Right lobe of liver (tissue), 6 donors: ENCODE results near the gene ITPK1. TPM values are rescaled to one million over a fixed set of nuclear protein-coding genes. Genes with fewer than 3 reads are reported as not detected.
A peak's percentile ranks its signal among the peaks of the same experiment; 100 is the strongest.

Source experiments
- ATAC-seq, 4 donors: fragments of 200-7000 bp; cut with Tn5 transposase; one replicate each; pipeline ENCODE4 v1.9.1; 2020; ENCODE audit warnings: mild to moderate bottlenecking in 4 of 4, moderate library complexity in 4 of 4
- DNase-seq, 3 donors: peaks; one replicate each; pipeline ENCODE4 v3.0.0-alpha.2; 2020
- H3K27ac ChIP-seq, 3 donors: fragments of 200-600 bp; one replicate each; pipeline ENCODE4 v1.8.0; 2022
- H3K27me3 ChIP-seq, 2 donors: fragments of 200-600 bp; one replicate each; pipeline ENCODE4 v1.8.0; 2022
- H3K36me3 ChIP-seq, 4 donors: fragments of 200-600 bp; sonication (generic) in 1 of 4; one replicate each; pipeline versions ENCODE4 v1.5.1 to v1.8.0; 2017 to 2022; ENCODE audit warnings: control low read depth in 1 of 4
- H3K4me1 ChIP-seq, 4 donors: fragments of 200-600 bp; sonication (generic) in 1 of 4; one replicate each; pipeline versions ENCODE4 v1.5.1 to v1.8.0; 2017 to 2022; ENCODE audit warnings: control low read depth in 1 of 4
- H3K4me3 ChIP-seq, 3 donors: fragments of 200-600 bp; one replicate each; pipeline ENCODE4 v1.8.0; 2022
- H3K9me3 ChIP-seq, 4 donors: fragments of 200-600 bp; sonication (generic) in 1 of 4; one replicate each; pipeline versions ENCODE4 v1.5.1 to v1.8.0; 2017 to 2022; ENCODE audit warnings: control low read depth in 1 of 4
- POLR2A ChIP-seq: fragments of 450-650 bp; IDR thresholded peaks from one replicate; pipeline ENCODE4 v1.6.1; 2017; ENCODE audit warnings: antibody characterized with exemption, mild to moderate bottlenecking
- WGBS: methylation state at CpG from one replicate; pipeline ENCODE4 v1.1.6; 2018; ENCODE audit warnings: low coverage, low lambda C conversion rate; ENCODE audit not compliant: insufficient coverage; ENCODE audit errors: missing lambda C conversion rate; 5-methylcytosine and 5-hydroxymethylcytosine counted together
- intact Hi-C, 2 donors: fragments of 100-400 bp; cut with DNase I; formaldehyde crosslinking; loops; one replicate each; pipeline versions ENCODE4 v1.11.2 to v1.14.1; 2022
- total RNA-seq, 6 experiments: library from RNA; depleted of rRNA in 2 of 6; stranded (reverse); fragments of >200 nt in 2 of 6; fragmentation: NEBNext Ultra II Directional in 3 of 6; extraction: Animal tissue kit (Norgen Biotek cat#: 25700) in 3 of 6; gene quantifications; one replicate each; pipeline versions ENCODE4 v1.1.0 to v1.2.4, GENCODE V29; 2016 to 2023
- TF ChIP-seq, protein P1 (sequence below), 4 donors: fragments of 200-600 bp in 3 of 4; fragments of 450-650 bp in 1 of 4; IDR thresholded peaks; one replicate each; pipeline versions ENCODE4 v1.5.1 to v1.8.0; 2016 to 2022; ENCODE audit warnings: antibody characterized with exemption in 4 of 4, mild to moderate bottlenecking in 2 of 4
- donor health status: DM: no; HTN: yes; CAD: no.
- donor health status: DM: no; HTN: no; CAD: no.
- donor health status: DM: no; HTN: no; CAD: no.
- donor health status: DM: no; HTN: yes; CAD: no.
- donor health status: DM: no; HTN: yes; CAD: no.

ITPK1 gene
- total RNA-seq, 6 experiments from 2014 or later = 28.4 to 61.0 (median 40.0) TPM

DNA sequence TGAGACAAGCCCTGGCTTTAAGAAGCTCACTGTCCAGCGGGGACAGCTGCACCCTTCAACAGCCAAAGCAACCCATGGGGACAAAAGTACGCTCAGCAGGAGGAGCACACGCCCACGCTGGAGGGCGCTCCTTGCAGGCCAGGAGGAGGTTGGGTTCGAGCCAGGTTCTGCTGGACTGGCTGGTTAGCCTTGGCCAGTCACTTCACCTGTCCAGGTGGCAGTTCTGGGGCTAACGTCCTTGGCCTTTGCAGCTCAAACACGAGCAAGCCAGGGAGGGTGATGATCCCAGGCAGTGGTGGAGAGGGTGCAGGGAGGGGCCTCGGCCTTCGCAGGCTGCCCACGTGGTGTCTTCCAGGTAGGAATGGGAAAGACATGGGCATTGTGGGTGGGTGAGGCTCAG is 179.6 kb downstream of the ITPK1 start:
- 60% methylated on average over 1 of the region's 11 CpGs for WGBS
- H3K36me3 ChIP-seq = no peaks in the 10 kb centered on the region
- H3K9me3 ChIP-seq = no peaks in the 10 kb centered on the region
- H3K27ac ChIP-seq = no peak overlapping the region
- H3K4me3 ChIP-seq = no peak overlapping the region
- peaks cover 0 to 11% (median 5%) of the 10 kb centered on the region in 4 donors for H3K4me1 ChIP-seq
- ATAC-seq (no peak), DNase-seq (peak in 1 of 3 donors; percentile 34)
- no peaks in the 10 kb centered on the region for H3K27me3 ChIP-seq
- intact Hi-C loops = no loop called here
- TF ChIP-seq, protein P1, sequence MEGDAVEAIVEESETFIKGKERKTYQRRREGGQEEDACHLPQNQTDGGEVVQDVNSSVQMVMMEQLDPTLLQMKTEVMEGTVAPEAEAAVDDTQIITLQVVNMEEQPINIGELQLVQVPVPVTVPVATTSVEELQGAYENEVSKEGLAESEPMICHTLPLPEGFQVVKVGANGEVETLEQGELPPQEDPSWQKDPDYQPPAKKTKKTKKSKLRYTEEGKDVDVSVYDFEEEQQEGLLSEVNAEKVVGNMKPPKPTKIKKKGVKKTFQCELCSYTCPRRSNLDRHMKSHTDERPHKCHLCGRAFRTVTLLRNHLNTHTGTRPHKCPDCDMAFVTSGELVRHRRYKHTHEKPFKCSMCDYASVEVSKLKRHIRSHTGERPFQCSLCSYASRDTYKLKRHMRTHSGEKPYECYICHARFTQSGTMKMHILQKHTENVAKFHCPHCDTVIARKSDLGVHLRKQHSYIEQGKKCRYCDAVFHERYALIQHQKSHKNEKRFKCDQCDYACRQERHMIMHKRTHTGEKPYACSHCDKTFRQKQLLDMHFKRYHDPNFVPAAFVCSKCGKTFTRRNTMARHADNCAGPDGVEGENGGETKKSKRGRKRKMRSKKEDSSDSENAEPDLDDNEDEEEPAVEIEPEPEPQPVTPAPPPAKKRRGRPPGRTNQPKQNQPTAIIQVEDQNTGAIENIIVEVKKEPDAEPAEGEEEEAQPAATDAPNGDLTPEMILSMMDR (IDR thresholded peaks at IDR 0.05) = no peak
- no peak for TF ChIP-seq POLR2A

DNA sequence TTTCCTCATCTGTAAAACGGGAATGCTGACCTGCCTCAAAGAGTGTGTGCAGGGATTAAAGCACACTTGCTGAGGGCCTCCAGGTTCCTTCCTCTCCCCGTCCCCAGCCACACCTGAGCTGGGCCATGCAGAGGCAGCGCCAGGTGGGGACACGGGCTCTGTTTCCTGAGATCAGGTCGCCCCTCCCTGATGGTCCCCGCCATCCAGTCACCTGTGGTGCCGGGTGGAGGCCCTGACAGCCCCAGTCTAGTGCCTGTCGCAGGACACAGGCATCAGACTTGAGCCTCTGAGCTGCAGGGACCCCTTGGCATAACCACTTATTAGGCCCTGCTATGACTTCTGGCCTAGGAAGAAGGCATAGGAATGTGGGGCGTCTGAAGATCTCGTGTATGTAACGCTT is 180.3 kb downstream of the ITPK1 start:
- TF ChIP-seq, protein P1 (IDR thresholded peaks at IDR 0.05) = no peak
- no peak for TF ChIP-seq POLR2A
- H3K27me3 ChIP-seq = no peaks in the 10 kb centered on the region
- DNase-seq = peak in 1 of 3 donors; percentile 39
- intact Hi-C loops = no loop called here
- no peak overlapping the region for H3K4me3 ChIP-seq
- ATAC-seq = no peak
- no peaks in the 10 kb centered on the region for H3K9me3 ChIP-seq
- no peaks in the 10 kb centered on the region for H3K36me3 ChIP-seq
- WGBS = 87% methylated on average over 4 of the region's 11 CpGs
- no peak overlapping the region for H3K27ac ChIP-seq
- H3K4me1 ChIP-seq = peaks cover 0 to 10% (median 3%) of the 10 kb centered on the region in 4 donors

DNA sequence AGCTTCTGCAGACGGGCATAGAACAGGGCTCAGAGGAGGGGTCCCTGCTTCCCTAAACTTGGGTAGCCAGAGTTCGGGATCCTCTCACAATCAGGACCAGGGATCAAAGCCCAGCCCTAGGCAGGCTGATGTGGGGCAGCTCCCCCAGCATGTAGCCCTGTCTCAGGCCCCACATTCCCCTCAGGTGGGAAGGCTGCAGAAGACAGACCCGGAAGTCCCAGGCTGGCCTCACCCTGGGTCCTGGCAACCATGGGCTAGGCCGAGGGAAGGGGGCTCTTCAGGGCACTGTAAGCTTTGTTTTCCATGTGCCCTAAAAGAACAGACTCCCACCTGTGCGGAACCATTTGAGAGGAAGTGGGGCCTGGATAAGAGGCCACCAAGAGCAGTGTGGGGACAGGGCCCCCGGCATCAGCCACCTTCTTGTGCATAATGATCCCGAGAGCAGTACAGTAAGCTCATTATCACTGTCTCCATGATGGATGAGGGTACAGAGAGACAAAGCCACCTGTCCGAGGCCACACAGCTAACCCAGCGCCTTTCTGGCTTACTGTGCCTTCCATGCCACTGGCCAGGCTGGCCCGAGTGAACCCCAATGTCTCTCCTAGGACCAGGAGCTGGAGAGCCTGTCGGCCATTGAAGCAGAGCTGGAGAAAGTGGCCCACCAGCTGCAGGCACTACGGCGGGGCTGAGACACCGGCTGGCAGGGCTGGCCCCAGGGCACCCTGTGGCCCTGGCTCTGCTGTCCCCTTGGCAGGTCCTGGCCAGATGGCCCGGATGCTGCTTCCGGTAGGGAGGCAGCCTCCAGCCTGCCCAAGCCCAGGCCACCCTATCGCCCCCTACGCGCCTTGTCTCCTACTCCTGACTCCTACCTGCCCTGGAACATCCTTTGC is 181.3 kb downstream of the ITPK1 start:
- 83% methylated on average over 5 of the region's 19 CpGs for WGBS
- DNase-seq (no peak), ATAC-seq (no peak)
- Histone ChIP-seq H3K36me3 (no peaks in the 10 kb centered on the region), H3K27ac (no peak overlapping the region), H3K9me3 (no peaks in the 10 kb centered on the region), H3K27me3 (no peaks in the 10 kb centered on the region), H3K4me1 (peaks cover 0 to under 1% (median 0%) of the 10 kb centered on the region in 4 donors), H3K4me3 (no peak overlapping the region)
- intact Hi-C loops = no loop called here
- TF ChIP-seq, protein P1 (IDR thresholded peaks at IDR 0.05) = no peak
- TF ChIP-seq POLR2A = no peak

DNA sequence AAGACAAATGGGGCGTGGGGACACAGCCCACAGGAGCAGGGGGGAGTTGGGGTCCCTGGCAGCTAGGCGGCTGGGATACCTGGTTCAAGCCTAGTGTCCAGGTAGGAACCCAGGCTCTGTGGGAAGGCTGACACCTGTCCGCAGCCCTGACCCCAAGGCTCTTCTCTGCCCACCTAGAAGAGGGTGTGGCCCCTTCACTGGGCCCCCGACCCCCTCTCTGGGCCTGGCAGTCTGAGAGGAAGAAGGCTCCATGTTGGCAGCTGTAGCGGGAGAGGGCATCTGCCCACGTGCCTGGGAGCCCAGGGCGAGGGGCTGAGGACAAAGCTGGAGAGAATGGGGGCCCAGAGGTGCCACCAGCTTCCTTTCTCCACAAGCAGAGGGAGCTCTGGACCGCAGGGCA is 182.2 kb downstream of the ITPK1 start:
- DNase-seq = no peak
- Histone ChIP-seq H3K27me3 (no peaks in the 10 kb centered on the region), H3K36me3 (no peaks in the 10 kb centered on the region), H3K4me1 (no peaks in the 10 kb centered on the region), H3K4me3 (no peak overlapping the region), H3K9me3 (no peaks in the 10 kb centered on the region), H3K27ac (no peak overlapping the region)
- intact Hi-C loops = no loop called here
- WGBS = no CpG with 5 or more reads among the region's 8 CpGs
- TF ChIP-seq, protein P1 (IDR thresholded peaks at IDR 0.05) = no peak
- ATAC-seq = no peak
